Mammary epithelial cell (primary cell): Measurements from ENCODE around the gene TACC3.

ENCODE experiments used
- EZH2 ChIP-seq: IDR thresholded peaks from 2 replicates; pipeline ENCODE4 v1.6.1; 2012; ENCODE audit warnings: low read length, inconsistent platforms, borderline replicate concordance
- TF ChIP-seq, protein P1 (sequence below), 2 donors: IDR thresholded peaks in 1 of 2; conservative IDR thresholded peaks in 1 of 2; 2 replicates each; pipeline ENCODE4 v1.5.1; 2011 to 2012; ENCODE audit warnings: inconsistent platforms in 2 of 2, low read length in 2 of 2, mild to moderate bottlenecking in 2 of 2, control low read depth in 1 of 2, low read depth in 1 of 2; ENCODE audit not compliant: insufficient read depth in 1 of 2; ENCODE audit errors: extremely low read depth in 1 of 2

DNA sequence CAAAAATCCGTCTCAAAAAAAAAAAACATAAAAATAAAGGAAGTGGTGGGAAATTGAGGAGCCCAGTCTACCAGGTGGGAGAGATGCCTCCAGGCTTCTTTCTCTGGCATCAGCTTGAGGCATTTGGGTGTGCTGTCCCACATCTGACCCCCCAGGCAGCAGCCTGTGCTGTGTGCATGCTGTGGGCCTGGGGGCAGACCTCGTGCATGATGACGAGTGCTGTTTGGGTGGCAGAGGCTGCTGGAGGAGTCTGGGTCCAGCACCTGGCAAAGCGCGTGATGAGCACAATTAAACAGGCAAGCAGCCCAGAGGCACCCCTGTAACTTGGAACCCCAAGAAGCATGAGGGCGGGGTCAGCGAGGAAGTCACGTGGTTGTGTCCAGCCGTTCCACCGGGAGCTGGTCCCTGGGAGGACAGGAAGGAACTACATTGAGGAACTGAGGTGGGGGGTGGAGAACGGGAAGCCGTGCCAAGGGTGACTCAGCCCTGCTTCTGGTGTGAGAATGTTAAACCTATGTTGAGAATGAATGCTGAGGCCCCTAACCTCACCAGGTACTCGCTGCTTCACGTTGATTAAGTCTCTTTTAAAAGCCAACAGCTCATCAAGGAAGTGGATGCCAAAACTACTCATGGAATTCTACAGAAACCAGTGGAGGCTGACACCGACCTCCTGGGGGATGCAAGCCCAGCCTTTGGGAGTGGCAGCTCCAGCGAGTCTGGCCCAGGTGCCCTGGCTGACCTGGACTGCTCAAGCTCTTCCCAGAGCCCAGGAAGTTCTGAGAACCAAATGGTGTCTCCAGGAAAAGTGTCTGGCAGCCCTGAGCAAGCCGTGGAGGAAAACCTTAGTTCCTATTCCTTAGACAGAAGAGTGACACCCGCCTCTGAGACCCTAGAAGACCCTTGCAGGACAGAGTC lies 6.1 kb downstream of the TACC3 start:
- no peak for TF ChIP-seq EZH2
- TF ChIP-seq, protein P1, sequence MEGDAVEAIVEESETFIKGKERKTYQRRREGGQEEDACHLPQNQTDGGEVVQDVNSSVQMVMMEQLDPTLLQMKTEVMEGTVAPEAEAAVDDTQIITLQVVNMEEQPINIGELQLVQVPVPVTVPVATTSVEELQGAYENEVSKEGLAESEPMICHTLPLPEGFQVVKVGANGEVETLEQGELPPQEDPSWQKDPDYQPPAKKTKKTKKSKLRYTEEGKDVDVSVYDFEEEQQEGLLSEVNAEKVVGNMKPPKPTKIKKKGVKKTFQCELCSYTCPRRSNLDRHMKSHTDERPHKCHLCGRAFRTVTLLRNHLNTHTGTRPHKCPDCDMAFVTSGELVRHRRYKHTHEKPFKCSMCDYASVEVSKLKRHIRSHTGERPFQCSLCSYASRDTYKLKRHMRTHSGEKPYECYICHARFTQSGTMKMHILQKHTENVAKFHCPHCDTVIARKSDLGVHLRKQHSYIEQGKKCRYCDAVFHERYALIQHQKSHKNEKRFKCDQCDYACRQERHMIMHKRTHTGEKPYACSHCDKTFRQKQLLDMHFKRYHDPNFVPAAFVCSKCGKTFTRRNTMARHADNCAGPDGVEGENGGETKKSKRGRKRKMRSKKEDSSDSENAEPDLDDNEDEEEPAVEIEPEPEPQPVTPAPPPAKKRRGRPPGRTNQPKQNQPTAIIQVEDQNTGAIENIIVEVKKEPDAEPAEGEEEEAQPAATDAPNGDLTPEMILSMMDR (conservative IDR thresholded peaks at IDR 0.05 in 1 of 2, IDR thresholded peaks at IDR 0.05 in 1 of 2; ENCODE audit: extremely low read depth in 1 of 2, insufficient read depth in 1 of 2, low read depth in 1 of 2, low read length in 2 of 2): no peak
